HEK293 (cell line): ENCODE results near the gene CAPSL.

Source experiments
- CTCF ChIA-PET: fragments of 350-600 bp; formaldehyde crosslinking; extraction: SDS; loops from one replicate; lab custom pipeline; 2021; ENCODE audit warnings: antibody characterized with exemption; lab: Yijun Ruan, JAX
- POLR2A ChIA-PET: fragments of 300-600 bp; formaldehyde crosslinking; extraction: SDS; loops from one replicate; lab custom pipeline; 2020; ENCODE audit warnings: antibody characterized with exemption, inconsistent platforms; lab: Yijun Ruan, JAX
- H3K27ac ChIP-seq: fragments of 200-500 bp; sonication (Bioruptor generic); 2 replicates; pipeline ENCODE4 v1.5.1; 2014; ENCODE audit warnings: low read depth, low read length, control low read depth, inconsistent platforms; ENCODE audit errors: extremely low read depth
- H3K36me3 ChIP-seq, 2 experiments: fragments of 200-500 bp in 1 of 2; sonication (Bioruptor generic) in 1 of 2; 1 replicate in 1 of 2; 2 replicates in 1 of 2; pipeline ENCODE4 v1.5.1; 2014 to 2017; ENCODE audit warnings: inconsistent platforms in 2 of 2, low read length in 2 of 2; ENCODE audit not compliant: control insufficient read depth in 2 of 2, insufficient read depth in 1 of 2
- H3K4me1 ChIP-seq: fragments of 200-500 bp; sonication (Bioruptor generic); 2 replicates; pipeline ENCODE4 v1.5.1; 2014; ENCODE audit warnings: mild to moderate bottlenecking, low read length, inconsistent platforms; ENCODE audit not compliant: control insufficient read depth, insufficient read depth
- H3K4me3 ChIP-seq: 2 replicates; pipeline ENCODE4 v1.5.1; 2011; ENCODE audit warnings: low read depth, mild to moderate bottlenecking, control low read depth, low read length, moderate library complexity
- H3K9me3 ChIP-seq: fragments of 200-500 bp; sonication (Bioruptor generic); 2 replicates; pipeline ENCODE4 v1.5.1; 2014; ENCODE audit warnings: low read depth, low read length, inconsistent platforms; ENCODE audit not compliant: control insufficient read depth, insufficient read depth
- CTCF ChIP-seq: fragments of 450-650 bp; formaldehyde crosslinking; IDR thresholded peaks from 2 replicates; pipeline ENCODE4 v1.5.1; 2016; ENCODE audit warnings: missing biosample characterization, missing genetic modification characterization
- MEIS1 ChIP-seq: sonication (generic); formaldehyde crosslinking; IDR thresholded peaks from 2 replicates; pipeline ENCODE4 v1.8.1; 2022; ENCODE audit warnings: missing genetic modification reagents, mild to moderate bottlenecking, borderline replicate concordance
- TCF7L2 ChIP-seq: IDR thresholded peaks from 2 replicates; pipeline ENCODE4 v1.6.1; 2011; ENCODE audit warnings: low read depth, mild to moderate bottlenecking, inconsistent platforms, low read length, moderate library complexity, borderline replicate concordance
- YY1 ChIP-seq: fragments of 450-650 bp; formaldehyde crosslinking; IDR thresholded peaks from 2 replicates; pipeline ENCODE4 v1.5.1; 2018; ENCODE audit warnings: missing biosample characterization, missing genetic modification characterization
- ZNF2 ChIP-seq: fragments of 450-650 bp; formaldehyde crosslinking; IDR thresholded peaks from 2 replicates; pipeline ENCODE4 v1.5.1; 2016; ENCODE audit warnings: missing biosample characterization, missing genetic modification characterization
- ZNF292 ChIP-seq: fragments of 450-650 bp; formaldehyde crosslinking; IDR thresholded peaks from 2 replicates; pipeline ENCODE4 v1.5.1; 2016; ENCODE audit warnings: low read depth, missing biosample characterization, missing genetic modification characterization, borderline replicate concordance
- ZNF302 ChIP-seq: fragments of 450-650 bp; formaldehyde crosslinking; IDR thresholded peaks from 2 replicates; pipeline ENCODE4 v1.5.1; 2016; ENCODE audit warnings: missing biosample characterization, missing genetic modification characterization, low read depth
- ZNF354C ChIP-seq: fragments of 450-650 bp; formaldehyde crosslinking; IDR thresholded peaks from 2 replicates; pipeline ENCODE4 v1.5.1; 2016; ENCODE audit warnings: missing biosample characterization, missing genetic modification characterization, low read depth, borderline replicate concordance
- ZNF394 ChIP-seq: fragments of 450-650 bp; formaldehyde crosslinking; IDR thresholded peaks from 2 replicates; pipeline ENCODE4 v1.5.1; 2016; ENCODE audit warnings: missing biosample characterization, missing genetic modification characterization, mild to moderate bottlenecking, moderate library complexity, borderline replicate concordance
- ZNF510 ChIP-seq: fragments of 450-650 bp; formaldehyde crosslinking; IDR thresholded peaks from 2 replicates; pipeline ENCODE4 v1.5.1; 2018; ENCODE audit warnings: mild to moderate bottlenecking, missing genetic modification characterization, missing biosample characterization; ENCODE audit not compliant: insufficient replicate concordance
- ZNF518A ChIP-seq: fragments of 450-650 bp; formaldehyde crosslinking; conservative IDR thresholded peaks from 2 replicates; pipeline ENCODE4 v1.5.1; 2016; ENCODE audit warnings: low read depth, missing biosample characterization, missing genetic modification characterization
- ZNF561 ChIP-seq: fragments of 450-650 bp; IDR thresholded peaks from 2 replicates; pipeline ENCODE4 v1.5.1; 2018; ENCODE audit warnings: missing biosample characterization, missing genetic modification characterization, borderline replicate concordance
- ZNF596 ChIP-seq: fragments of 450-650 bp; IDR thresholded peaks from 2 replicates; pipeline ENCODE4 v1.5.0; 2018; ENCODE audit warnings: missing biosample characterization, mild to moderate bottlenecking, missing genetic modification characterization, moderate library complexity
- ZNF626 ChIP-seq: fragments of 450-650 bp; sonication (Bioruptor Pico); formaldehyde crosslinking; IDR thresholded peaks from 2 replicates; pipeline ENCODE4 v1.5.1; 2018; ENCODE audit warnings: missing biosample characterization, missing genetic modification characterization, inconsistent platforms
- ZNF629 ChIP-seq: fragments of 450-650 bp; formaldehyde crosslinking; IDR thresholded peaks from 2 replicates; pipeline ENCODE4 v1.5.1; 2017; ENCODE audit warnings: missing biosample characterization, missing genetic modification characterization

Gene CAPSL

GRCh38 chr5:35971186-35971877 is 32.9 kb upstream of the CAPSL start:
- Histone ChIP-seq H3K4me1 (peaks cover 6% of the 10 kb centered on the region), H3K9me3 (no peaks in the 10 kb centered on the region; the same call in 1 of the 2 replicates), H3K27ac (no peak overlapping the region), H3K36me3 (no peaks in the 10 kb centered on the region), H3K4me3 (no peak overlapping the region)
- ChIA-PET POLR2A (no interaction called here), CTCF (interaction anchor here (0.6 to 0.9 kb wide), 3 partner anchors 27 to 1495 kb away, joined by 3 to 4 read pairs (median 3); no protein-coding TSS in a partner anchor)
- no peak for TF ChIP-seq ZNF626 (tag by site-specific recombination)
- TF ChIP-seq, all 188 proteins: peak for 0

GRCh38 chr5:35963381-35963843 is 25.0 kb upstream of the CAPSL start:
- Histone ChIP-seq H3K27ac (no peak overlapping the region), H3K4me3 (no peak overlapping the region), H3K4me1 (no peaks in the 10 kb centered on the region), H3K36me3 (no peaks in the 10 kb centered on the region), H3K9me3 (no peaks in the 10 kb centered on the region; the same call in 1 of the 2 replicates)
- POLR2A ChIA-PET = no interaction called here
- CTCF ChIA-PET = interaction anchor here (0.6 to 1.5 kb wide), 7 partner anchors 10 to 255 kb away, joined by 3 to 7 read pairs (median 3); partner anchors contain the start of gene CAPSL
- TF ChIP-seq ZNF354C (tag by site-specific recombination) (no peak), CTCF (tag by site-specific recombination) (peak; percentile 19; the same call in 1 of the 2 replicates), ZNF561 (tag by site-specific recombination) (no peak)

GRCh38 chr5:35960328-35960727 is 21.9 kb upstream of the CAPSL start:
- POLR2A ChIA-PET = no interaction called here
- H3K9me3 ChIP-seq = no peaks in the 10 kb centered on the region
- no peak for TF ChIP-seq ZNF354C (tag by site-specific recombination)
- TF ChIP-seq TCF7L2 = no peak
- no peak for TF ChIP-seq ZNF394 (tag by site-specific recombination)
- TF ChIP-seq ZNF302 = no peak
- no peak for TF ChIP-seq ZNF510
- no peak for TF ChIP-seq MEIS1 (CRISPR knock-in tag)
- TF ChIP-seq ZNF2 (tag by site-specific recombination) = no peak
- TF ChIP-seq YY1 (tag by site-specific recombination) = no peak
- no peak for TF ChIP-seq ZNF596 (tag by site-specific recombination)
- no peak for TF ChIP-seq ZNF292
- TF ChIP-seq ZNF629 (tag by site-specific recombination) = no peak
- no peak for TF ChIP-seq ZNF518A (tag by site-specific recombination)
- TF ChIP-seq, all 188 proteins: peak for 0
- Histone ChIP-seq H3K4me3 (no peak overlapping the region), H3K27ac (no peak overlapping the region), H3K36me3 (no peaks in the 10 kb centered on the region), H3K4me1 (no peaks in the 10 kb centered on the region)
- CTCF ChIA-PET = interaction anchor here (0.6 to 1.0 kb wide), 2 partner anchors 36 to 282 kb away, joined by 3 read pairs; partner anchors contain the start of gene NADK2
